ENCODE results near the gene TES.

DNA sequence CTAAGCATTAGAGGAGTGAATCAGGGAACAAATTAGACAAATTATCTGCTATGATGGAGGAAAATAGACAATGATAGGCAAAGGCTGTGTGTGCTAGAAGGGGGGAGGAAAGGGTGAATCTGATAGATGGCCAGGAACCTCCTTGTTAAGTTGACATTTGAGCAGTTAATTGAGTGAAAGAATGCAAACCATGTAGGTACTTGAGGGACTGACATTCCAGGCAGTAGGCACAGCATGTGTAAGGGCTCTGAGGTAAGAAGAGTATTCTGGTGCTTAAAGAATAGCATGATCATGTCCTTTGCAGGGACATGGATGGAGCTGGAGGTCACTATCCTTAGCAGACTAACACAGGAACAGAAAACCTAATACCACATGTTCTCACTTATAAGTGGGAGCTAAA, 48.6 kb upstream of the TES start:
- no peak for TF ChIP-seq POLR2A (IDR thresholded peaks at IDR 0.05)
- TF ChIP-seq, protein P1, sequence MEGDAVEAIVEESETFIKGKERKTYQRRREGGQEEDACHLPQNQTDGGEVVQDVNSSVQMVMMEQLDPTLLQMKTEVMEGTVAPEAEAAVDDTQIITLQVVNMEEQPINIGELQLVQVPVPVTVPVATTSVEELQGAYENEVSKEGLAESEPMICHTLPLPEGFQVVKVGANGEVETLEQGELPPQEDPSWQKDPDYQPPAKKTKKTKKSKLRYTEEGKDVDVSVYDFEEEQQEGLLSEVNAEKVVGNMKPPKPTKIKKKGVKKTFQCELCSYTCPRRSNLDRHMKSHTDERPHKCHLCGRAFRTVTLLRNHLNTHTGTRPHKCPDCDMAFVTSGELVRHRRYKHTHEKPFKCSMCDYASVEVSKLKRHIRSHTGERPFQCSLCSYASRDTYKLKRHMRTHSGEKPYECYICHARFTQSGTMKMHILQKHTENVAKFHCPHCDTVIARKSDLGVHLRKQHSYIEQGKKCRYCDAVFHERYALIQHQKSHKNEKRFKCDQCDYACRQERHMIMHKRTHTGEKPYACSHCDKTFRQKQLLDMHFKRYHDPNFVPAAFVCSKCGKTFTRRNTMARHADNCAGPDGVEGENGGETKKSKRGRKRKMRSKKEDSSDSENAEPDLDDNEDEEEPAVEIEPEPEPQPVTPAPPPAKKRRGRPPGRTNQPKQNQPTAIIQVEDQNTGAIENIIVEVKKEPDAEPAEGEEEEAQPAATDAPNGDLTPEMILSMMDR (IDR thresholded peaks at IDR 0.05): no peak
- TF ChIP-seq POLR2AphosphoS5 (IDR thresholded peaks at IDR 0.05): no peak

All from transverse colon (tissue), 4 donors.